ENCODE results near the gene VENTX.

The VENTX gene

GRCh38 chr10:133272301-133272963 is 34.8 kb downstream of the VENTX start:
- Histone ChIP-seq H3K4me1 (ENCODE audit: control insufficient read depth, insufficient read depth, low read length) (peaks cover 23% of the 10 kb centered on the region), H3K4me3 (ENCODE audit: insufficient read depth, low read depth, low read length) (no peak overlapping the region), H3K9me3 (ENCODE audit: control insufficient read depth, low read length) (no peaks in the 10 kb centered on the region), H3K27ac (ENCODE audit: insufficient read depth, low read depth, low read length, poor library complexity, severe bottlenecking) (no peak overlapping the region), H3K36me3 (ENCODE audit: control insufficient read depth, insufficient read depth, low read length) (no peaks in the 10 kb centered on the region), H3K27me3 (ENCODE audit: control insufficient read depth, insufficient read depth, low read length, poor library complexity, severe bottlenecking) (peaks cover 20% of the 10 kb centered on the region)
- WGBS, 2 experiments, result 86% methylated on average over 28 of the region's 29 CpGs

DNA sequence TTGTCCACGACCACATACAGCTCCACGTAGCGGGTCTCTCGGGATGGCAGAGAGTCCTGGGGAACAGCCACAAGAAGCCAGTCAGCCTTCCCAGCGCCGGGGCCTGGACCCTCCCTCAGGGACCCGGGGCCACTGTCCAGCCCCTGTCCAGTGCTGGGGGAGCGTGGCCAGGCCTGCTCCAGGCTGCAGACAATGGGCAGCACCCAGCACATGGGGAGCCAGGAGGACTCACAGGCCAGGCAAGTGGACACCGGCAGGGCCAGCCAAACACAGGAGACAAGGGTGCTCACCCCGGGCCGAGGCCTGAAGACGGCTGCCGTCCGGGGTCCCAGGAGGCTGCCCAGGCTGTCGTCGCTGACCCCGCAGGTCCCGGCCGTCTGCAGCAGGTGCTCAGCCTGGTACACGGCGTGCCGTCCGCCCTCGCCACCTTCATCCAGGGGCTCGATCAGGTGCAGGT is 35.3 kb downstream of the VENTX start:
- H3K27ac ChIP-seq (ENCODE audit: insufficient read depth, low read depth, low read length, poor library complexity, severe bottlenecking), result no peak overlapping the region
- WGBS, 2 experiments, result 94 to 95% methylated on average over 25 of the region's 25 CpGs

DNA sequence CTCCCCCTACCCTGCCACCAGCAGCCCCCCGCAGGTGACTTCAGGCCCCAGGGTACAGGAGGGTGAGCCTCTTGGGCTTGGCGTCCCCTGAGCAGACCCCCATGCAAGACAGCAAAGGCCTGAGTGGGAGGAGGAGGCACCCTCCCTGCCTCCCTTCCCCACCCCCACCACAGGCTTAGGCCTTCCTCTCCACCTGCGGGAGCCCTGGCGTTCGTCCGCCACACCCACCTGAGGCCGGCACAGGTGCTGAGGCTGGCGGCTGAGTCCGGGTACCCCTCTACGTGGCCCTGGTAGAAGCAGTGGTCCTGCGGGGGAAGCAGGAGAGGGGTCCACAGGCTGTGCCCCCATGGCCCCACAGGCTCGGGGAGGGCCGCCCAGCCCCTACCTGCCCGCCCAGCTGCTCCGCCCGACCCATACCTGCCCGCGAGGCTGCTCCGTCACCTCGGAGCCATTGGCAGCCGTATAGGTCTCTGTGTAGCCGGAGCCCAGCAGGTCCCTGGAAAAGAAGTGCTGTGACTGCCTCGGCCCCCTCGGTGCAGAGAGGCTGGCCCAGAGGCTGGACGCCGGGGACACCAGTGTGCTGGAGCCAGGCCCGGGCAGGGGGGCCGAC is 36.0 kb downstream of the VENTX start:
- Histone ChIP-seq H3K4me1 (ENCODE audit: control insufficient read depth, insufficient read depth, low read length) (peaks cover 23% of the 10 kb centered on the region), H3K9me3 (ENCODE audit: control insufficient read depth, low read length) (no peaks in the 10 kb centered on the region), H3K27ac (ENCODE audit: insufficient read depth, low read depth, low read length, poor library complexity, severe bottlenecking) (no peak overlapping the region), H3K36me3 (ENCODE audit: control insufficient read depth, insufficient read depth, low read length) (no peaks in the 10 kb centered on the region), H3K4me3 (ENCODE audit: insufficient read depth, low read depth, low read length) (no peak overlapping the region), H3K27me3 (ENCODE audit: control insufficient read depth, insufficient read depth, low read length, poor library complexity, severe bottlenecking) (peaks cover 20% of the 10 kb centered on the region)
- 93 to 94% methylated on average over 28 of the region's 28 CpGs for WGBS, 2 experiments

More for the DNA sequence above, 35.3 kb downstream of the VENTX start:
- no peaks in the 10 kb centered on the region for H3K36me3 ChIP-seq (ENCODE audit: control insufficient read depth, insufficient read depth, low read length)
- H3K4me1 ChIP-seq (ENCODE audit: control insufficient read depth, insufficient read depth, low read length), result peaks cover 23% of the 10 kb centered on the region
- no peak overlapping the region for H3K4me3 ChIP-seq (ENCODE audit: insufficient read depth, low read depth, low read length)
- peaks cover 20% of the 10 kb centered on the region for H3K27me3 ChIP-seq (ENCODE audit: control insufficient read depth, insufficient read depth, low read length, poor library complexity, severe bottlenecking)
- no peaks in the 10 kb centered on the region for H3K9me3 ChIP-seq (ENCODE audit: control insufficient read depth, low read length)

- H3K9me3 ChIP-seq (ENCODE audit: control insufficient read depth, low read length), result no peaks in the 10 kb centered on the region
- peaks cover 20% of the 10 kb centered on the region for H3K27me3 ChIP-seq (ENCODE audit: control insufficient read depth, insufficient read depth, low read length, poor library complexity, severe bottlenecking)
- H3K27ac ChIP-seq (ENCODE audit: insufficient read depth, low read depth, low read length, poor library complexity, severe bottlenecking), result no peak overlapping the region
- H3K4me3 ChIP-seq (ENCODE audit: insufficient read depth, low read depth, low read length), result no peak overlapping the region
- H3K36me3 ChIP-seq (ENCODE audit: control insufficient read depth, insufficient read depth, low read length), result no peaks in the 10 kb centered on the region
- WGBS, 2 experiments, result 70 to 72% methylated on average over 26 of the region's 26 CpGs
- peaks cover 23% of the 10 kb centered on the region for H3K4me1 ChIP-seq (ENCODE audit: control insufficient read depth, insufficient read depth, low read length)
Measured at GRCh38 chr10:133274751-133275683, 37.4 kb downstream of the VENTX start.

- peaks cover 23% of the 10 kb centered on the region for H3K4me1 ChIP-seq (ENCODE audit: control insufficient read depth, insufficient read depth, low read length)
- WGBS, 2 experiments, result 59 to 61% methylated on average over 12 of the region's 12 CpGs
Measured at GRCh38 chr10:133275684-133276092, 38.0 kb downstream of the VENTX start.

GRCh38 chr10:133276100-133276434 is 38.4 kb downstream of the VENTX start:
- 58 to 65% methylated on average over 6 of the region's 6 CpGs for WGBS, 2 experiments
- no peaks in the 10 kb centered on the region for H3K9me3 ChIP-seq (ENCODE audit: control insufficient read depth, low read length)
- peak overlapping the region; percentile 20 for H3K4me3 ChIP-seq (ENCODE audit: insufficient read depth, low read depth, low read length)
- no peaks in the 10 kb centered on the region for H3K36me3 ChIP-seq (ENCODE audit: control insufficient read depth, insufficient read depth, low read length)
- H3K27ac ChIP-seq (ENCODE audit: insufficient read depth, low read depth, low read length, poor library complexity, severe bottlenecking), result no peak overlapping the region
- H3K4me1 ChIP-seq (ENCODE audit: control insufficient read depth, insufficient read depth, low read length), result peaks cover 23% of the 10 kb centered on the region
- peaks cover 20% of the 10 kb centered on the region for H3K27me3 ChIP-seq (ENCODE audit: control insufficient read depth, insufficient read depth, low read length, poor library complexity, severe bottlenecking)

More at GRCh38 chr10:133275684-133276092, 38.0 kb downstream of the VENTX start:
- Histone ChIP-seq H3K36me3 (ENCODE audit: control insufficient read depth, insufficient read depth, low read length) (no peaks in the 10 kb centered on the region), H3K9me3 (ENCODE audit: control insufficient read depth, low read length) (no peaks in the 10 kb centered on the region), H3K4me3 (ENCODE audit: insufficient read depth, low read depth, low read length) (no peak overlapping the region), H3K27ac (ENCODE audit: insufficient read depth, low read depth, low read length, poor library complexity, severe bottlenecking) (no peak overlapping the region), H3K27me3 (ENCODE audit: control insufficient read depth, insufficient read depth, low read length, poor library complexity, severe bottlenecking) (peaks cover 20% of the 10 kb centered on the region)

DNA sequence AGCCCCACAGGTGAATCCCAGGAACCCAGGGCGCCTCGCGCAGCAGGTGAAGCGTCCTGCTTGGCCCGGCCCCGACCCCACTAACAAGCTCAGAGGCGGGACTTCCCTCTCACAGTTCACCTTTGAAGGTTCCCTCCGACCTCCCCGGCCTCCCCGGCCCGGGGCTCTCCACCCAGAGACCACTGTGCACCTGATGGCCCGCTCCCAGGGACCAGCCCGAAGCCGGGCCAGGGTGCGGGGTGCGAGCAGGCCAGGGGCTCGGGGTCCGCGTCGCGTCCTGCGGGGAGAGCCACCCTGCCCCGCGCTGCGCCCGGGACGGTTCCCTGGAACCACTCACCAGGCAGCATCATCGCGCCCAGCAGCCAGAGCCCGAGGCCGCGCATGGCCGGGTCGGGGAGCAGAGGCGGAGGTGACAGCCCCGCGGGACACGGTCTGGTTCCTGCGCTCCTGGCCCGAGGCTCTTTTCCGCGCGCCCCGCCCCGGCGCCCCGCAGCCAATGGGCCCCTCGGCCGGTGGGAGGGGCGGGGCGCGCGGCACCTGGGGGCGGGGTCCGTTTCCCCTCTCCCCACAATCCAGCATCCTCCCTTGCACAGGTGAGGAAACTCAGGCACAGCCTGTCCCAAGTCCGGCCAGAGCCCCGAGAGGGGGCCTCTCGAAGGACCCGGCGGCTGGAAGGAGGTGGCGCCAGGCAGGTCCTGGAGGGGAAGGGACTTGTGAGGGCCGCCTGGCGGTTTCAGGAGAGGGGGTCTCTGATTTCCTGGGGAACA is 39.0 kb downstream of the VENTX start, which contains the start of gene ADAM8:
Gene ADAM8, minus strand, starts transcription at position 434 of the 767 bp plus-strand sequence. Its CDS starts 51 bp downstream, at position 383.
- H3K4me3 ChIP-seq (ENCODE audit: insufficient read depth, low read depth, low read length), result peak within 1 kb of the TSS; percentile 20
- peaks cover 20% of the 10 kb centered on the region for H3K27me3 ChIP-seq (ENCODE audit: control insufficient read depth, insufficient read depth, low read length, poor library complexity, severe bottlenecking)
- WGBS, 2 experiments, result 9 to 10% methylated on average over 63 of the region's 63 CpGs
- no peak within 1 kb of the TSS for H3K27ac ChIP-seq (ENCODE audit: insufficient read depth, low read depth, low read length, poor library complexity, severe bottlenecking)
- H3K9me3 ChIP-seq (ENCODE audit: control insufficient read depth, low read length), result no peaks in the 10 kb centered on the region
- H3K36me3 ChIP-seq (ENCODE audit: control insufficient read depth, insufficient read depth, low read length), result no peaks in the 10 kb centered on the region
- peaks cover 23% of the 10 kb centered on the region for H3K4me1 ChIP-seq (ENCODE audit: control insufficient read depth, insufficient read depth, low read length)

- H3K36me3 ChIP-seq (ENCODE audit: control insufficient read depth, insufficient read depth, low read length), result no peaks in the 10 kb centered on the region
- WGBS, 2 experiments, result 86 to 87% methylated on average over 25 of the region's 25 CpGs
- H3K27ac ChIP-seq (ENCODE audit: insufficient read depth, low read depth, low read length, poor library complexity, severe bottlenecking), result no peak overlapping the region
- H3K9me3 ChIP-seq (ENCODE audit: control insufficient read depth, low read length), result no peaks in the 10 kb centered on the region
- peaks cover 20% of the 10 kb centered on the region for H3K27me3 ChIP-seq (ENCODE audit: control insufficient read depth, insufficient read depth, low read length, poor library complexity, severe bottlenecking)
- H3K4me3 ChIP-seq (ENCODE audit: insufficient read depth, low read depth, low read length), result no peak overlapping the region
- H3K4me1 ChIP-seq (ENCODE audit: control insufficient read depth, insufficient read depth, low read length), result peaks cover 23% of the 10 kb centered on the region
Measured at GRCh38 chr10:133277277-133277992, 39.8 kb downstream of the VENTX start.

GRCh38 chr10:133277993-133278576 is 40.4 kb downstream of the VENTX start:
- Histone ChIP-seq H3K9me3 (ENCODE audit: control insufficient read depth, low read length) (no peaks in the 10 kb centered on the region), H3K4me1 (ENCODE audit: control insufficient read depth, insufficient read depth, low read length) (peaks cover 23% of the 10 kb centered on the region), H3K27me3 (ENCODE audit: control insufficient read depth, insufficient read depth, low read length, poor library complexity, severe bottlenecking) (peaks cover 20% of the 10 kb centered on the region), H3K27ac (ENCODE audit: insufficient read depth, low read depth, low read length, poor library complexity, severe bottlenecking) (no peak overlapping the region), H3K36me3 (ENCODE audit: control insufficient read depth, insufficient read depth, low read length) (no peaks in the 10 kb centered on the region), H3K4me3 (ENCODE audit: insufficient read depth, low read depth, low read length) (no peak overlapping the region)
- WGBS, 2 experiments, result 93 to 94% methylated on average over 12 of the region's 12 CpGs

Data from ectodermal cell (in vitro differentiated cells).